GM12865 (cell line): Measurements from ENCODE around the gene TMEM74B.

Experiments used
- DNase-seq: peaks from one replicate; pipeline ENCODE4 v3.0.0; 2010; ENCODE audit warnings: low read depth
- H3K4me3 ChIP-seq: 2 replicates; pipeline ENCODE4 v1.5.1; 2011; ENCODE audit warnings: mild to moderate bottlenecking, low read depth, low read length, control low read depth
- TF ChIP-seq, protein P1 (sequence below): IDR thresholded peaks from 2 replicates; pipeline ENCODE4 v1.5.1; 2011; ENCODE audit warnings: low read length, control low read depth, low read depth, inconsistent platforms; ENCODE audit not compliant: insufficient read depth; ENCODE audit errors: missing control alignments

TMEM74B gene

DNA sequence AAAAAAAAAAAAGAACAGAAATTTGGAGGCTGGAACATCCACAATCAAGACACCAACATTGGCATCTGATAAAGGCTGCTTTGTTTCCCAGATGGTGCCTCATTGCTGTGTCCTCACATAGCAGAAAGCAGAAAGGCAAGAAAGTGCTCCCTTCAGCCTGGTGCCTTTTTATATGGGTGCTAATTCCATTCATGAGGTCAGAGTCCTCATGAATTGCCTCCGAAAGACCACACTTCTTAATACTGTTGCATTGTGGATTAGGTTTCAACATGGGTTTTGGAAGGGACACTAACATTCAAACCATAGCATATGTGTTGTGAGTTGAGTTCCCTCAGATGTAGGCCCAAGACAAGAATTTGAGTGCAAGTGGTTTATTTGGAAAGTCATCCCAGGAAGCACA lies 10.4 kb upstream of the TMEM74B start:
- no peak overlapping the region for H3K4me3 ChIP-seq
- TF ChIP-seq, protein P1, sequence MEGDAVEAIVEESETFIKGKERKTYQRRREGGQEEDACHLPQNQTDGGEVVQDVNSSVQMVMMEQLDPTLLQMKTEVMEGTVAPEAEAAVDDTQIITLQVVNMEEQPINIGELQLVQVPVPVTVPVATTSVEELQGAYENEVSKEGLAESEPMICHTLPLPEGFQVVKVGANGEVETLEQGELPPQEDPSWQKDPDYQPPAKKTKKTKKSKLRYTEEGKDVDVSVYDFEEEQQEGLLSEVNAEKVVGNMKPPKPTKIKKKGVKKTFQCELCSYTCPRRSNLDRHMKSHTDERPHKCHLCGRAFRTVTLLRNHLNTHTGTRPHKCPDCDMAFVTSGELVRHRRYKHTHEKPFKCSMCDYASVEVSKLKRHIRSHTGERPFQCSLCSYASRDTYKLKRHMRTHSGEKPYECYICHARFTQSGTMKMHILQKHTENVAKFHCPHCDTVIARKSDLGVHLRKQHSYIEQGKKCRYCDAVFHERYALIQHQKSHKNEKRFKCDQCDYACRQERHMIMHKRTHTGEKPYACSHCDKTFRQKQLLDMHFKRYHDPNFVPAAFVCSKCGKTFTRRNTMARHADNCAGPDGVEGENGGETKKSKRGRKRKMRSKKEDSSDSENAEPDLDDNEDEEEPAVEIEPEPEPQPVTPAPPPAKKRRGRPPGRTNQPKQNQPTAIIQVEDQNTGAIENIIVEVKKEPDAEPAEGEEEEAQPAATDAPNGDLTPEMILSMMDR: no peak
- no peak for DNase-seq

DNA sequence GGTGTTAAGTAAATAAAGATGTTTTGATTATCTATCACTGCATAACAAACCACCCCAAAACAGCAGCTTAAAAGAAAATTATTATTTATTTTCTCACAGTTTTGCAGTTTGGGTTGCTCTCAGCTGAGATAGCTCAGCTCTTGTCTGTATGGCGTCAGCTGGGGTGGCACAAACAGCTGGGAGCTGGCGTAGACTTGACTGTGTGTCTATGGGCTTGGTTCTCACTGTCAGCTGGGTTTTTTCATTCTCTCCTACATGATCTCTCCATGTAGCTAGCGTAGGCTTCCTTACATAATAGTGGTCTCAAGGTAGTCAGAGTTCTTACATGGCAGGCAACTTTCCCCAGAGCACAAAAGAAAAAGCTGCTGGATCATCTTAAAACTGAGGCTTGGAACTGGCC lies 6.5 kb upstream of the TMEM74B start:
- TF ChIP-seq, protein P1: no peak
- H3K4me3 ChIP-seq: no peak overlapping the region
- no peak for DNase-seq

DNA sequence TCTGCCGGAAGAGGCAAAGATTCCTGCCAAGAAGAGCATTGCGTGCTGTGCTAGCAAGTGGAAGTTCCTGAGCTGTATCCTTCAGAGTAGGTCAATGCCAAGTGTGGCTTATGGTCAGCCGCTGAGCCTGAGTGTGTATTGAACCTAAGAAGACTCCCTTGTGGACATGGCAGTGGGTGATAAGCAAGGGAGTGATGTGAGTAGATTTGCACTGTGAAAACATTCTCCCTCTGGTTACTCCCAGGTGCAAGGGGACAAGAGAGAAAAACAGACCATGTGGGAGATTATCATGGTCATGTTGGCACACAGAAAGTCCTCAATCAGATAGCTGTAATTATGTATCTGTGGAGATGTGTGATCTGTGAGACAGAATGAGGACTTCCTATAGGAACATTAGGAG lies 6.1 kb upstream of the TMEM74B start:
- TF ChIP-seq, protein P1: no peak
- no peak for DNase-seq

DNA sequence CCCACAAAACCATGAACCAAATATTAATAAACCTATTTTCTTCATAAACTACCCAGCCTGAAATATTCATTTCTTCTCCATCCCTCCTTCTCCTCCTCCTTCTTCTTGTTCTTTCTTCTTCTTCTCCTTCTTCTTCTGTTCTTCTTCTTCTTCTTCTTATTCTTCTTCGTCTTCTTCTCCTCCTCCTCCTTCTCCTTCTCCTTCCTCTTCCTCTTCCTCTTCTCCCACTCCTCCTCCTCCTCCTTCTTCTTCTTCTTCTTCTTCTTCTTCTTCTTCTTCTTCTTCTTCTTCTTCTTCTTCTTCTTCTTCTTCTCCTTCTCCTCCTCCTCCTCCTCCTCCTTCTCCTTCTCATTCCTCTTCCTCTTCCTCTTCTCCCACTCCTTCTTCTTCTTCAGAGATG lies 5.0 kb upstream of the TMEM74B start:
- TF ChIP-seq, protein P1: no peak

More for the DNA sequence above, 6.1 kb upstream of the TMEM74B start:
- H3K4me3 ChIP-seq: no peak overlapping the region

DNA sequence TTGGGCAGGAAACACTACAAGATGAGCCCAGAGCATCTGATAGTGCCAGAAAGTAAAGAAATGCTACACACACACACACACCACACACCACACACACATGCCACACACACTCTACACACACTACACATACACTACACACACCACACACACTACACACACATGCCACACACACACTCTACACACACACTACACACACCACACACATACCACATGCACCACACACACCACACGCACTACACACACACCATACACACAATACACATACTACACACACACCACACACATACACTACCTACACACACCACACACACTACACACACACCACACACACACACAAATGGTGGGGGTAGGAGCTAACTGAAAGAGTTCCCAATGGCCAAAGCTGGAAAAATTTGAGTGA lies 3.6 kb upstream of the TMEM74B start:
- TF ChIP-seq, protein P1: no peak
- no peak overlapping the region for H3K4me3 ChIP-seq
- DNase-seq: no peak

More for the DNA sequence above, 5.0 kb upstream of the TMEM74B start:
- DNase-seq: no peak
- no peak overlapping the region for H3K4me3 ChIP-seq

DNA sequence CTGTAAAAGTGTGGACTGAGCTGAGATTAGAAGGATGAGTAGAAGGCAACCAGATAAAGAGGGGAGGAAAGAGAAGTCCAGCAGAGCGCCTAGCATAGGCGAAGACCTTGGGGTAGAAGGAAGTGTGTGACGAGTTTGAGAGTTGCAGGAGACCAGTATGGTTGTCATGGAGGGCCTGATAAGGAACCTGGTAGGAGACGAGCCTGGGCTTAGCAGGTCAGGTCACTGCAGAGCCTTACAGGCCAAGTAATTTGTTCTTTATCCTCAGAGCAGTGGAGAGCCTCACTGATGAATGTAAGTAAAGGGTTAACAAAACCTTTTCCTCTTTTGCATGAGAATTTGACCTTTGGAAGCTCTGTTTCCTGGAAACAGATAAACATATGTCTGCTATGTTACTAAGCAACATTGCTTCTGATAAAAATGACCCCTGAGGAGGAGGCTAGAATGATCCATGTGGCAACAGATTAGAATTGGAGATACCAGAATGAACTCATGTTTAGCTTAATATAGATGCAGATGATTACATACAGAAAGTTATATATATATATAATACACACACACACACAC lies 2.9 kb upstream of the TMEM74B start:
- TF ChIP-seq, protein P1: no peak
- H3K4me3 ChIP-seq: no peak overlapping the region
- no peak for DNase-seq

DNA sequence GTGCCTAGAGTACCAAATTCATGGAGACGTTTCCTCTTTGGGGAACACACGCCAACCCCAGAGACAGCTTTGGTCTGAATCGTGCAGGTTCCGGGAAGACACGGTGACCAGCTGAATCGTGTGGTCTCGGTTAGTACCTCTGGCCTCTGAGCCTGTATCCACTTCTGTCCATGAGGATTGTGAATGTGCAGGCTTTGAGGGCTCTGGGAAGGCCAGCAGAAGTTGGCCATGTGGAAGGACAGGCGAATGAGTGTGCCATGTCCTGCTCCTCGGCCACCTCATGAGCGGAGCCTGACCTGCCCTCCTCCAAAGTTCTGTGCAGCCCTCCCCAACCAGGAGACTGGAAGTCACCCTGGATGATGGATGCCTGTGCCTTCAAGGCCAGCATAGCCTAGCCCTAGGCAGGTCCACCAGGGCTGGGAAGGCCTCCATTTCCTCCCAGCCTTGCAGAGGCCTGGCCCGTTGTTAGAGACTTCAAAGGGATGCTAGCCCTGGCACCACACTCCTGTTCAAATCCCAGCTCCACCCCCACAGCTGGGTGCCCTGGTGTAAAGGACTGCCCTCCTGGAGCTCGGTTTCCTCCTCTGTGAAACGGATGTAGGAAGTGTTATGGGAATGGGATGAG lies 1.7 kb upstream of the TMEM74B start:
- DNase-seq: no peak
- TF ChIP-seq, protein P1: no peak
- no peak overlapping the region for H3K4me3 ChIP-seq
